Muscle layer of colon (tissue), 2 donors: Measurements from ENCODE around the gene BUB1B.

Experiments used
- H3K27ac ChIP-seq: one replicate; pipeline ENCODE4 v1.7.0; 2013; ENCODE audit warnings: low read depth, mild to moderate bottlenecking, low read length, moderate library complexity
- H3K27me3 ChIP-seq, 2 donors: one replicate each; pipeline ENCODE4 v1.7.0; 2013; ENCODE audit warnings: low read length in 2 of 2, mild to moderate bottlenecking in 2 of 2; ENCODE audit not compliant: insufficient read depth in 2 of 2, control insufficient read depth in 1 of 2
- H3K36me3 ChIP-seq: one replicate; pipeline ENCODE4 v1.7.0; 2013; ENCODE audit warnings: mild to moderate bottlenecking, low read length; ENCODE audit not compliant: insufficient read depth
- H3K4me1 ChIP-seq: one replicate; pipeline ENCODE4 v1.7.0; 2013; ENCODE audit warnings: mild to moderate bottlenecking, low read length; ENCODE audit not compliant: insufficient read depth
- H3K4me3 ChIP-seq, 2 donors: one replicate each; pipeline ENCODE4 v1.7.0; 2013; ENCODE audit warnings: low read length in 2 of 2, low read depth in 1 of 2, mild to moderate bottlenecking in 1 of 2, moderate library complexity in 1 of 2
- H3K9ac ChIP-seq: one replicate; pipeline ENCODE4 v1.7.0; 2013; ENCODE audit warnings: low read length
- H3K9me3 ChIP-seq: one replicate; pipeline ENCODE4 v1.7.0; 2013; ENCODE audit warnings: mild to moderate bottlenecking, low read length
- donor health status: abdominal sarcoma.
- donor health status: Adenocarcinoma of cecum.

The BUB1B gene

GRCh38 chr15:40265355-40265754 lies 104.5 kb downstream of the BUB1B start:
- no peaks in the 10 kb centered on the region for H3K27me3 ChIP-seq
- no peaks in the 10 kb centered on the region for H3K36me3 ChIP-seq
- peaks cover 12% of the 10 kb centered on the region for H3K4me1 ChIP-seq
- H3K4me3 ChIP-seq = no peak overlapping the region
- H3K9me3 ChIP-seq = no peaks in the 10 kb centered on the region
- H3K27ac ChIP-seq = no peak overlapping the region
- H3K9ac ChIP-seq = no peak overlapping the region

GRCh38 chr15:40265875-40266274 lies 105.0 kb downstream of the BUB1B start:
- Histone ChIP-seq H3K9ac (no peak overlapping the region), H3K4me3 (no peak overlapping the region), H3K4me1 (peaks cover 12% of the 10 kb centered on the region), H3K27ac (no peak overlapping the region), H3K36me3 (no peaks in the 10 kb centered on the region), H3K27me3 (no peaks in the 10 kb centered on the region), H3K9me3 (no peaks in the 10 kb centered on the region)

- Histone ChIP-seq H3K27ac (peak overlapping the region; percentile 7), H3K4me1 (peaks cover 12% of the 10 kb centered on the region), H3K27me3 (no peaks in the 10 kb centered on the region), H3K36me3 (no peaks in the 10 kb centered on the region), H3K4me3 (no peak overlapping the region), H3K9me3 (no peaks in the 10 kb centered on the region), H3K9ac (no peak overlapping the region)
Measured at GRCh38 chr15:40266828-40267304, 106.0 kb downstream of the BUB1B start.

- Histone ChIP-seq H3K9me3 (no peaks in the 10 kb centered on the region), H3K36me3 (no peaks in the 10 kb centered on the region), H3K4me3 (no peak overlapping the region), H3K27me3 (no peaks in the 10 kb centered on the region), H3K9ac (no peak overlapping the region), H3K27ac (no peak overlapping the region), H3K4me1 (peaks cover 12% of the 10 kb centered on the region)
Measured at GRCh38 chr15:40267670-40268069, 106.8 kb downstream of the BUB1B start.

GRCh38 chr15:40269604-40270003 lies 108.7 kb downstream of the BUB1B start:
- H3K27ac ChIP-seq = no peak overlapping the region
- H3K4me3 ChIP-seq = no peak overlapping the region
- H3K9ac ChIP-seq = no peak overlapping the region
- no peaks in the 10 kb centered on the region for H3K27me3 ChIP-seq
- no peaks in the 10 kb centered on the region for H3K9me3 ChIP-seq
- peaks cover 9% of the 10 kb centered on the region for H3K4me1 ChIP-seq
- H3K36me3 ChIP-seq = no peaks in the 10 kb centered on the region

- H3K36me3 ChIP-seq = no peaks in the 10 kb centered on the region
- H3K9me3 ChIP-seq = no peaks in the 10 kb centered on the region
- no peaks in the 10 kb centered on the region for H3K27me3 ChIP-seq
- no peak overlapping the region for H3K27ac ChIP-seq
- no peak overlapping the region for H3K9ac ChIP-seq
- peaks cover 12% of the 10 kb centered on the region for H3K4me1 ChIP-seq
- H3K4me3 ChIP-seq = no peak overlapping the region
Measured at GRCh38 chr15:40270246-40270995, 109.6 kb downstream of the BUB1B start.
